ENCODE results near the gene GP1BA. TPM values are rescaled to one million over a fixed set of nuclear protein-coding genes. Genes with fewer than 3 reads are reported as not detected.

GP1BA gene
- total and polyA plus RNA-seq, 4 donors = 0.03 to 2.3 (median 0.18) TPM; not detected in 1

- Histone ChIP-seq H3K27me3 (ENCODE audit: control insufficient read depth in 4 of 4, insufficient read depth in 4 of 4, low read length in 3 of 4) (no peaks in the 10 kb centered on the region), H3K36me3 (ENCODE audit: control insufficient read depth in 4 of 4, insufficient read depth in 3 of 4, low read depth in 1 of 4, low read length in 3 of 4) (peaks cover 3 to 40% (median 11%) of the 10 kb centered on the region in 4 donors), H3K27ac (ENCODE audit: low read depth in 1 of 2, low read length in 2 of 2) (no peak overlapping the region), H3K9me3 (ENCODE audit: control insufficient read depth in 4 of 4, low read length in 3 of 4) (no peaks in the 10 kb centered on the region), H3K4me1 (ENCODE audit: control insufficient read depth in 4 of 4, insufficient read depth in 4 of 4, low read length in 3 of 4) (peaks cover 6 to 49% (median 26%) of the 10 kb centered on the region in 4 donors), H3K4me3 (ENCODE audit: low read depth in 1 of 3, low read length in 3 of 3) (no peak overlapping the region), H3K9ac (ENCODE audit: low read depth in 1 of 2, low read length in 2 of 2) (no peak overlapping the region)
- TF ChIP-seq, protein P1, sequence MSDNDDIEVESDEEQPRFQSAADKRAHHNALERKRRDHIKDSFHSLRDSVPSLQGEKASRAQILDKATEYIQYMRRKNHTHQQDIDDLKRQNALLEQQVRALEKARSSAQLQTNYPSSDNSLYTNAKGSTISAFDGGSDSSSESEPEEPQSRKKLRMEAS (IDR thresholded peaks at IDR 0.05) = no peak
- TF ChIP-seq SP1 (IDR thresholded peaks at IDR 0.05) (no peak), HNF4A (conservative IDR thresholded peaks at IDR 0.05) (no peak), FOXA1 (IDR thresholded peaks at IDR 0.05) (no peak), JUND (IDR thresholded peaks at IDR 0.05) (no peak), GABPA (IDR thresholded peaks at IDR 0.05 in 1 of 2, conservative IDR thresholded peaks at IDR 0.05 in 1 of 2) (no peak), REST (IDR thresholded peaks at IDR 0.05) (no peak), HNF4G (IDR thresholded peaks at IDR 0.05) (no peak), RXRA (IDR thresholded peaks at IDR 0.05) (no peak), RAD21 (IDR thresholded peaks at IDR 0.05) (no peak), ATF3 (IDR thresholded peaks at IDR 0.05) (no peak), FOXA2 (IDR thresholded peaks at IDR 0.05) (no peak), EGR1 (IDR thresholded peaks at IDR 0.05; ENCODE audit: low read depth in 2 of 2) (no peak), TAF1 (conservative IDR thresholded peaks at IDR 0.05) (no peak), CTCF (IDR thresholded peaks at IDR 0.05; ENCODE audit: low read depth, low read length, missing input control) (no peak), YY1 (IDR thresholded peaks at IDR 0.05) (no peak), NR2F2 (IDR thresholded peaks at IDR 0.05) (no peak)
- TF ChIP-seq, protein P2, sequence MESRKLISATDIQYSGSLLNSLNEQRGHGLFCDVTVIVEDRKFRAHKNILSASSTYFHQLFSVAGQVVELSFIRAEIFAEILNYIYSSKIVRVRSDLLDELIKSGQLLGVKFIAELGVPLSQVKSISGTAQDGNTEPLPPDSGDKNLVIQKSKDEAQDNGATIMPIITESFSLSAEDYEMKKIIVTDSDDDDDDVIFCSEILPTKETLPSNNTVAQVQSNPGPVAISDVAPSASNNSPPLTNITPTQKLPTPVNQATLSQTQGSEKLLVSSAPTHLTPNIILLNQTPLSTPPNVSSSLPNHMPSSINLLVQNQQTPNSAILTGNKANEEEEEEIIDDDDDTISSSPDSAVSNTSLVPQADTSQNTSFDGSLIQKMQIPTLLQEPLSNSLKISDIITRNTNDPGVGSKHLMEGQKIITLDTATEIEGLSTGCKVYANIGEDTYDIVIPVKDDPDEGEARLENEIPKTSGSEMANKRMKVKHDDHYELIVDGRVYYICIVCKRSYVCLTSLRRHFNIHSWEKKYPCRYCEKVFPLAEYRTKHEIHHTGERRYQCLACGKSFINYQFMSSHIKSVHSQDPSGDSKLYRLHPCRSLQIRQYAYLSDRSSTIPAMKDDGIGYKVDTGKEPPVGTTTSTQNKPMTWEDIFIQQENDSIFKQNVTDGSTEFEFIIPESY (IDR thresholded peaks at IDR 0.05) = no peak
- 96% methylated on average over 27 of the region's 27 CpGs for WGBS
- no peak for DNase-seq (ENCODE audit: low spot score)
Observed at GRCh38 chr17:4896332-4897197, 35.5 kb upstream of the GP1BA start.
